IMR-90 (cell line): Measurements from ENCODE around the gene DDX52. TPM values are rescaled to one million over a fixed set of nuclear protein-coding genes. Genes with fewer than 3 reads are reported as not detected.

ENCODE experiments used
- ATAC-seq: fragments of 200-7000 bp; cut with Tn5 transposase; 2 replicates; pipeline ENCODE4 v1.9.1; 2020; ENCODE audit warnings: low read depth, mild to moderate bottlenecking, moderate library complexity
- BruUV-seq: library from RNA; stranded (reverse); fragments of 400-500 nt; replicated peaks from 2 replicates; lab custom pipeline; 2021; lab: Mats Ljungman, UMichigan
- CTCF ChIA-PET: fragments of 300-600 bp; formaldehyde crosslinking; extraction: SDS; loops from one replicate; lab custom pipeline; 2021; ENCODE audit warnings: antibody characterized with exemption; lab: Yijun Ruan, JAX
- POLR2A ChIA-PET: fragments of 300-600 bp; sonication (Branson Sonifier 250); formaldehyde crosslinking; loops from one replicate; lab custom pipeline; 2022; ENCODE audit warnings: antibody characterized with exemption; ENCODE audit not compliant: unreplicated experiment; lab: Charles Lee
- DNase-seq: peaks from one replicate; pipeline ENCODE4 v3.0.0; 2013
- H2AFZ ChIP-seq: replicated peaks from 2 replicates; pipeline ENCODE3; 2013; ENCODE audit warnings: low read length, mild to moderate bottlenecking; ENCODE audit not compliant: poor library complexity
- H2AK5ac ChIP-seq: 2 replicates; pipeline ENCODE4 v1.6.1; 2013; ENCODE audit warnings: low read depth, low read length, inconsistent platforms
- H2AK9ac ChIP-seq: replicated peaks from 2 replicates; pipeline ENCODE3; 2013; ENCODE audit warnings: mild to moderate bottlenecking, low read depth, low read length, moderate library complexity; ENCODE audit not compliant: poor library complexity
- H2BK120ac ChIP-seq: 2 replicates; pipeline ENCODE4 v1.6.1; 2013; ENCODE audit warnings: low read depth, low read length, inconsistent platforms
- H2BK15ac ChIP-seq: 3 replicates; pipeline ENCODE4 v1.6.1; 2013; ENCODE audit warnings: low read depth, low read length, inconsistent platforms
- H2BK20ac ChIP-seq: 2 replicates; pipeline ENCODE4 v1.6.1; 2013; ENCODE audit warnings: low read depth, mild to moderate bottlenecking, inconsistent platforms, low read length, moderate library complexity
- H2BK5ac ChIP-seq: 2 replicates; pipeline ENCODE4 v1.6.1; 2013; ENCODE audit warnings: mild to moderate bottlenecking, low read depth, low read length, inconsistent platforms; ENCODE audit not compliant: poor library complexity, severe bottlenecking
- H3K14ac ChIP-seq: replicated peaks from 2 replicates; pipeline ENCODE4 v1.6.1; 2013; ENCODE audit warnings: low read depth, low read length, inconsistent platforms
- H3K18ac ChIP-seq: 2 replicates; pipeline ENCODE4 v1.6.1; 2013; ENCODE audit warnings: low read depth, low read length, control low read depth
- H3K23ac ChIP-seq: 2 replicates; pipeline ENCODE4 v1.6.1; 2013; ENCODE audit warnings: low read depth, low read length, inconsistent platforms
- H3K27ac ChIP-seq: 2 replicates; pipeline ENCODE4 v1.5.1; 2013; ENCODE audit warnings: mild to moderate bottlenecking, control low read depth, low read length; ENCODE audit not compliant: insufficient read depth
- H3K27me3 ChIP-seq: 2 replicates; pipeline ENCODE4 v1.6.1; 2013; ENCODE audit warnings: low read length; ENCODE audit not compliant: control insufficient read depth, insufficient read depth
- H3K36me3 ChIP-seq: 2 replicates; pipeline ENCODE4 v1.6.1; 2013; ENCODE audit warnings: low read length, mixed read lengths; ENCODE audit not compliant: control insufficient read depth, insufficient read depth
- H3K4ac ChIP-seq: 2 replicates; pipeline ENCODE4 v1.6.1; 2013; ENCODE audit warnings: low read depth, low read length, inconsistent platforms
- H3K4me1 ChIP-seq: 2 replicates; pipeline ENCODE4 v1.6.1; 2013; ENCODE audit warnings: low read length, mixed read lengths; ENCODE audit not compliant: control insufficient read depth, insufficient read depth
- H3K4me2 ChIP-seq: 2 replicates; pipeline ENCODE4 v1.6.1; 2013; ENCODE audit warnings: low read depth, mild to moderate bottlenecking, control low read depth, low read length, moderate library complexity
- H3K4me3 ChIP-seq: 2 replicates; pipeline ENCODE4 v1.5.1; 2013; ENCODE audit warnings: low read depth, mild to moderate bottlenecking, control low read depth, low read length, moderate library complexity; ENCODE audit not compliant: insufficient read depth
- H3K56ac ChIP-seq: 2 replicates; pipeline ENCODE4 v1.6.1; 2013; ENCODE audit warnings: low read length, inconsistent platforms; ENCODE audit not compliant: insufficient read depth; ENCODE audit errors: extremely low read depth
- H3K79me1 ChIP-seq, 2 experiments: 2 replicates each; pipeline ENCODE4 v1.6.1; 2013; ENCODE audit warnings: low read length in 2 of 2, inconsistent platforms in 1 of 2, low read depth in 1 of 2
- H3K9ac ChIP-seq: 2 replicates; pipeline ENCODE4 v1.6.1; 2013; ENCODE audit warnings: low read depth, low read length, control low read depth
- H3K9me1 ChIP-seq: 2 replicates; pipeline ENCODE4 v1.6.1; 2013; ENCODE audit warnings: low read length, inconsistent platforms; ENCODE audit not compliant: insufficient read depth
- H3K9me3 ChIP-seq: 2 replicates; pipeline ENCODE4 v1.6.1; 2013; ENCODE audit warnings: low read length; ENCODE audit not compliant: control insufficient read depth, insufficient read depth
- H4K20me1 ChIP-seq: 2 replicates; pipeline ENCODE4 v1.6.1; 2013; ENCODE audit warnings: low read length, inconsistent platforms; ENCODE audit not compliant: insufficient read depth
- H4K5ac ChIP-seq: 2 replicates; pipeline ENCODE4 v1.6.1; 2013; ENCODE audit warnings: mild to moderate bottlenecking, low read depth, low read length, control low read depth
- H4K8ac ChIP-seq, 2 experiments: 2 replicates each; pipeline ENCODE4 v1.6.1; 2013; ENCODE audit warnings: low read depth in 2 of 2, low read length in 2 of 2, control low read depth in 1 of 2, inconsistent platforms in 1 of 2
- H4K91ac ChIP-seq: 2 replicates; pipeline ENCODE4 v1.6.1; 2013; ENCODE audit warnings: low read depth, low read length, inconsistent platforms; ENCODE audit not compliant: insufficient read depth
- BHLHE40 ChIP-seq: fragments of 150-350 bp; IDR thresholded peaks from 2 replicates; pipeline ENCODE4 v1.6.1; 2016; ENCODE audit warnings: mild to moderate bottlenecking, low read depth, low read length
- CEBPB ChIP-seq: IDR thresholded peaks from 2 replicates; pipeline ENCODE4 v1.6.1; 2012; ENCODE audit warnings: low read depth, low read length, improper control_type of control experiment
- CHD1 ChIP-seq: IDR thresholded peaks from 2 replicates; pipeline ENCODE4 v1.6.1; 2012; ENCODE audit warnings: low read depth, low read length, improper control_type of control experiment
- FOS ChIP-seq: fragments of 150-350 bp; IDR thresholded peaks from 2 replicates; pipeline ENCODE4 v1.6.1; 2016; ENCODE audit warnings: low read depth, low read length
- MAFK ChIP-seq: IDR thresholded peaks from 2 replicates; pipeline ENCODE4 v1.6.1; 2012; ENCODE audit warnings: low read depth, low read length, improper control_type of control experiment
- MAZ ChIP-seq: IDR thresholded peaks from 2 replicates; pipeline ENCODE4 v1.6.1; 2012; ENCODE audit warnings: low read depth, mild to moderate bottlenecking, low read length, improper control_type of control experiment, moderate library complexity, borderline replicate concordance
- MXI1 ChIP-seq: IDR thresholded peaks from 2 replicates; pipeline ENCODE4 v1.6.1; 2012; ENCODE audit warnings: low read depth, mild to moderate bottlenecking, low read length, moderate library complexity, borderline replicate concordance
- POLR2A ChIP-seq: IDR thresholded peaks from 2 replicates; pipeline ENCODE4 v1.6.1; 2012; ENCODE audit warnings: mild to moderate bottlenecking, low read depth, low read length
- RAD21 ChIP-seq: IDR thresholded peaks from 2 replicates; pipeline ENCODE4 v1.6.1; 2012; ENCODE audit warnings: low read length, improper control_type of control experiment
- RCOR1 ChIP-seq: IDR thresholded peaks from 2 replicates; pipeline ENCODE4 v1.6.1; 2012; ENCODE audit warnings: mild to moderate bottlenecking, low read length, improper control_type of control experiment; ENCODE audit not compliant: insufficient replicate concordance
- RFX5 ChIP-seq: IDR thresholded peaks from 2 replicates; pipeline ENCODE4 v1.8.0; 2012; ENCODE audit warnings: low read depth, mild to moderate bottlenecking, low read length, moderate library complexity
- WGBS, 2 experiments: methylation state at CpG; one replicate each; pipeline versions ENCODE4 v1.1.5 to v1.1.7; 2013; ENCODE audit warnings: missing lambda C conversion rate in 2 of 2; ENCODE audit not compliant: insufficient read length in 1 of 2; ENCODE audit errors: extremely low coverage in 2 of 2; 5-methylcytosine and 5-hydroxymethylcytosine counted together
- dilution Hi-C: fragments of 300-500 bp; cut with HindIII; formaldehyde crosslinking; loops from one replicate; pipeline ENCODE4 v1.14.3; 2018; ENCODE audit warnings: low sequenced_read_pairs; ENCODE audit not compliant: unreplicated experiment
- in situ Hi-C: fragments of 300-500 bp; cut with MboI; formaldehyde crosslinking; loops from 3 replicates; pipeline ENCODE4 v1.14.3; 2019; ENCODE audit warnings: low sequenced_read_pairs, inconsistent platforms, mixed read lengths
- intact Hi-C: fragments of 100-400 bp; cut with micrococcal nuclease; formaldehyde crosslinking; loops from 2 replicates; pipeline ENCODE4 v1.10.0; 2022
- polyA plus RNA-seq, 3 experiments: library from polyadenylated mRNA; depleted of rRNA; stranded (reverse); fragments of >200 nt; gene quantifications; 2 replicates each; pipeline ENCODE4 v1.2.3, GENCODE V29; 2012; ENCODE audit warnings: low replicate concordance in 1 of 3
- total RNA-seq: library from RNA; depleted of rRNA; stranded (reverse); fragments of >200 nt; gene quantifications from 2 replicates; pipeline ENCODE4 v1.2.3, GENCODE V29; 2012
- TF ChIP-seq, protein P1 (sequence below): fragments of 150-350 bp; IDR thresholded peaks from 2 replicates; pipeline ENCODE4 v1.6.1; 2017; ENCODE audit warnings: mild to moderate bottlenecking, antibody characterized with exemption, low read length, low read depth
- TF ChIP-seq, protein P2 (sequence below): conservative IDR thresholded peaks from 2 replicates; pipeline ENCODE4 v1.5.1; 2012; ENCODE audit warnings: mild to moderate bottlenecking, low read depth, low read length, improper control_type of control experiment

The DDX52 gene
- total and polyA plus RNA-seq, 2 of the 4 experiments (the other 2 are of a cell fraction), result 12.5 to 26.7 TPM

DNA sequence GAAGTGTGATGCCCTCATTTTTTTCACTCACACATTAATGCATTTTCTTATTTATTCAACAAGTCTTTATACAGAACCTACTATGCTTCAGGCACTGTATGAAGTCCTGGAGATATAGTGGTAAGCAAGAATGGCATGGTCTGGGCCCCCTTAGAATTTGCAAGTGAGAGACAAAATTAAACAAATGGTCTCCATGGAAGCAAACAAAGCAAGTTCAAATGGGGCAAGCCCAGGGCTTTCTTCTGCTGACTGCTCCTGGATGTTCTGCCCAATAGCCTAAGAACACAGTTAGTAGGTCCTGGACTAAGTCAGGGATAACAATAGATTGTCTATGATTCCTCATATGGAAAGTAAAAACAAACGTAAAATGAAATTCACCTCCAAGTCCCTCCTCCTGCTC, 31.3 kb upstream of the DDX52 start:
- BruUV-seq, result no TSS peak
- ChIA-PET CTCF (no interaction called here), POLR2A (no interaction called here)
- H3K56ac ChIP-seq, result no peak overlapping the region
- in situ Hi-C loops (no loop called here), dilution Hi-C loops (no loop called here), intact Hi-C loops (no loop called here)
- no peak overlapping the region for H3K9ac ChIP-seq
- no peak for ATAC-seq
- no peak overlapping the region for H2BK20ac ChIP-seq
- H3K4ac ChIP-seq, result no peak overlapping the region
- no peaks in the 10 kb centered on the region for H3K36me3 ChIP-seq
- no peak overlapping the region for H3K27ac ChIP-seq
- H3K79me1 ChIP-seq, result no peaks in the 10 kb centered on the region
- no peak overlapping the region for H3K23ac ChIP-seq
- no peaks in the 10 kb centered on the region for H4K20me1 ChIP-seq
- no peaks in the 10 kb centered on the region for H3K27me3 ChIP-seq
- no peak overlapping the region for H4K8ac ChIP-seq
- no peak overlapping the region for H3K18ac ChIP-seq
- no peak overlapping the region for H2BK5ac ChIP-seq
- no peak overlapping the region for H3K14ac ChIP-seq
- DNase-seq, result no peak
- no peak for TF ChIP-seq RAD21
- TF ChIP-seq MAFK, result no peak
- no peak for TF ChIP-seq BHLHE40
- TF ChIP-seq, protein P1, sequence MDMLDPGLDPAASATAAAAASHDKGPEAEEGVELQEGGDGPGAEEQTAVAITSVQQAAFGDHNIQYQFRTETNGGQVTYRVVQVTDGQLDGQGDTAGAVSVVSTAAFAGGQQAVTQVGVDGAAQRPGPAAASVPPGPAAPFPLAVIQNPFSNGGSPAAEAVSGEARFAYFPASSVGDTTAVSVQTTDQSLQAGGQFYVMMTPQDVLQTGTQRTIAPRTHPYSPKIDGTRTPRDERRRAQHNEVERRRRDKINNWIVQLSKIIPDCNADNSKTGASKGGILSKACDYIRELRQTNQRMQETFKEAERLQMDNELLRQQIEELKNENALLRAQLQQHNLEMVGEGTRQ, result no peak
- TF ChIP-seq MAZ, result no peak
- no peak for TF ChIP-seq FOS
- TF ChIP-seq CEBPB, result no peak
- no peak for TF ChIP-seq CHD1
- TF ChIP-seq RCOR1, result no peak
- TF ChIP-seq, protein P2, sequence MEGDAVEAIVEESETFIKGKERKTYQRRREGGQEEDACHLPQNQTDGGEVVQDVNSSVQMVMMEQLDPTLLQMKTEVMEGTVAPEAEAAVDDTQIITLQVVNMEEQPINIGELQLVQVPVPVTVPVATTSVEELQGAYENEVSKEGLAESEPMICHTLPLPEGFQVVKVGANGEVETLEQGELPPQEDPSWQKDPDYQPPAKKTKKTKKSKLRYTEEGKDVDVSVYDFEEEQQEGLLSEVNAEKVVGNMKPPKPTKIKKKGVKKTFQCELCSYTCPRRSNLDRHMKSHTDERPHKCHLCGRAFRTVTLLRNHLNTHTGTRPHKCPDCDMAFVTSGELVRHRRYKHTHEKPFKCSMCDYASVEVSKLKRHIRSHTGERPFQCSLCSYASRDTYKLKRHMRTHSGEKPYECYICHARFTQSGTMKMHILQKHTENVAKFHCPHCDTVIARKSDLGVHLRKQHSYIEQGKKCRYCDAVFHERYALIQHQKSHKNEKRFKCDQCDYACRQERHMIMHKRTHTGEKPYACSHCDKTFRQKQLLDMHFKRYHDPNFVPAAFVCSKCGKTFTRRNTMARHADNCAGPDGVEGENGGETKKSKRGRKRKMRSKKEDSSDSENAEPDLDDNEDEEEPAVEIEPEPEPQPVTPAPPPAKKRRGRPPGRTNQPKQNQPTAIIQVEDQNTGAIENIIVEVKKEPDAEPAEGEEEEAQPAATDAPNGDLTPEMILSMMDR, result no peak
- TF ChIP-seq RFX5, result no peak
- no peak for TF ChIP-seq POLR2A
- no peak for TF ChIP-seq MXI1
- no peak overlapping the region for H2BK15ac ChIP-seq
- H3K4me3 ChIP-seq, result no peak overlapping the region
- H4K5ac ChIP-seq, result no peak overlapping the region
- WGBS, 2 experiments, result no CpG with 5 or more reads among the region's 1 CpG
- H3K4me2 ChIP-seq, result no peak overlapping the region
- H3K9me3 ChIP-seq, result no peaks in the 10 kb centered on the region
- peaks cover 34% of the 10 kb centered on the region for H3K9me1 ChIP-seq
- H2AK5ac ChIP-seq, result no peak overlapping the region
- no peak overlapping the region for H2AK9ac ChIP-seq
- H4K91ac ChIP-seq, result no peak overlapping the region
- H2BK120ac ChIP-seq, result 0 out of 2 replicates have a peak overlapping the region, but pooled peaks have one; percentile 14
- peaks cover 22% of the 10 kb centered on the region for H3K4me1 ChIP-seq
- H2AFZ ChIP-seq, result no peak overlapping the region
